ENCODE measurements around the gene COPE. TPM values are rescaled to one million over a fixed set of nuclear protein-coding genes. Genes with fewer than 3 reads are reported as not detected.

COPE gene
- total RNA-seq, 1 experiment from 2014 or later, result 177 TPM

GRCh38 chr19:18920400-18920799 lies 1.2 kb upstream of the COPE start:
- Histone ChIP-seq H3K36me3 (ENCODE audit: control insufficient read depth, insufficient read depth, low read length) (no peaks in the 10 kb centered on the region; the same call in 1 of the 2 replicates), H3K9me3 (ENCODE audit: control insufficient read depth, insufficient read depth, low read depth, low read length) (no peaks in the 10 kb centered on the region), H3K4me3 (ENCODE audit: low read depth in 2 of 2, low read length in 2 of 2) (peak overlapping the region; percentile 79 to 87), H3K27ac (ENCODE audit: low read length) (peak overlapping the region; percentile 80), H3K27me3 (ENCODE audit: control insufficient read depth, insufficient read depth, low read length) (no peaks in the 10 kb centered on the region), H3K4me1 (ENCODE audit: control insufficient read depth, insufficient read depth, low read length) (0 out of 2 replicates have a peak, but pooled peaks cover 2% of the 10 kb centered on the region)
- ChIA-PET CTCF (interaction anchor here (1.3 to 1.7 kb wide), 2 partner anchors 66 kb away, joined by 3 to 6 read pairs; no protein-coding TSS in a partner anchor), POLR2A (interaction anchor here (0.5 kb wide), 1 partner anchor 29 kb away, joined by 4 read pairs; no protein-coding TSS in a partner anchor)
- DNase-seq (ENCODE audit: low read depth, low spot score) (no peak), ATAC-seq (no peak)
- intact Hi-C loops (cut with micrococcal nuclease; ENCODE audit: unreplicated experiment), result no loop called here
- no TSS peak for BruUV-seq (replicated peaks)
- in situ Hi-C loops (cut with HindIII; ENCODE audit: low pct_unique_long_range_greater_than_20kb, low sequenced_read_pairs), result no loop called here
- TF ChIP-seq CTCF (IDR thresholded peaks at IDR 0.05) (no peak), POLR2AphosphoS5 (IDR thresholded peaks at IDR 0.05; ENCODE audit: low read depth, low read length) (no peak), REST (IDR thresholded peaks at IDR 0.05; ENCODE audit: insufficient read depth in 1 of 2, low read depth in 2 of 2, low read length in 1 of 2) (no peak), TCF7L2 (IDR thresholded peaks at IDR 0.05; ENCODE audit: low read depth, low read length) (no peak), SIN3A (IDR thresholded peaks at IDR 0.05; ENCODE audit: borderline replicate concordance, insufficient read depth, low read depth, low read length) (no peak)

GRCh38 chr19:18919900-18920214 lies 670 bp upstream of the COPE start:
- BruUV-seq (replicated peaks), result TSS peak; percentile 80

More at GRCh38 chr19:18919900-18920214, 670 bp upstream of the COPE start:
- ChIA-PET CTCF (interaction anchor here (1.7 kb wide), 1 partner anchor 67 kb away, joined by 6 read pairs; no protein-coding TSS in a partner anchor), POLR2A (interaction anchor here (0.5 kb wide), 1 partner anchor 24 kb away, joined by 3 read pairs; no protein-coding TSS in a partner anchor)
- intact Hi-C loops (cut with micrococcal nuclease; ENCODE audit: unreplicated experiment), result no loop called here
- Histone ChIP-seq H3K4me3 (ENCODE audit: low read depth in 2 of 2, low read length in 2 of 2) (peak overlapping the region; percentile 79 to 87), H3K9me3 (ENCODE audit: control insufficient read depth, insufficient read depth, low read depth, low read length) (no peaks in the 10 kb centered on the region), H3K27ac (ENCODE audit: low read length) (peak overlapping the region; percentile 80), H3K4me1 (ENCODE audit: control insufficient read depth, insufficient read depth, low read length) (0 out of 2 replicates have a peak, but pooled peaks cover 2% of the 10 kb centered on the region), H3K36me3 (ENCODE audit: control insufficient read depth, insufficient read depth, low read length) (no peaks in the 10 kb centered on the region; the same call in 1 of the 2 replicates), H3K27me3 (ENCODE audit: control insufficient read depth, insufficient read depth, low read length) (no peaks in the 10 kb centered on the region)
- in situ Hi-C loops (cut with HindIII; ENCODE audit: low pct_unique_long_range_greater_than_20kb, low sequenced_read_pairs), result no loop called here
- TF ChIP-seq SIN3A (IDR thresholded peaks at IDR 0.05; ENCODE audit: borderline replicate concordance, insufficient read depth, low read depth, low read length) (no peak), TCF7L2 (IDR thresholded peaks at IDR 0.05; ENCODE audit: low read depth, low read length) (no peak), POLR2AphosphoS5 (IDR thresholded peaks at IDR 0.05; ENCODE audit: low read depth, low read length) (no peak), REST (IDR thresholded peaks at IDR 0.05; ENCODE audit: insufficient read depth in 1 of 2, low read depth in 2 of 2, low read length in 1 of 2) (no peak), CTCF (IDR thresholded peaks at IDR 0.05) (no peak)
- ATAC-seq (no peak), DNase-seq (ENCODE audit: low read depth, low spot score) (no peak)

All from Panc1 (cell line).